ENCODE results near the gene TRPM1. TPM values are rescaled to one million over a fixed set of nuclear protein-coding genes. Genes with fewer than 3 reads are reported as not detected.

Gene TRPM1
- total and polyA plus RNA-seq, 9 of the 15 experiments (the other 6 are each of a cell fraction or from before 2014, with no cell fraction given): 0.01 to 0.06 (median 0.03) TPM; not detected in 5

DNA sequence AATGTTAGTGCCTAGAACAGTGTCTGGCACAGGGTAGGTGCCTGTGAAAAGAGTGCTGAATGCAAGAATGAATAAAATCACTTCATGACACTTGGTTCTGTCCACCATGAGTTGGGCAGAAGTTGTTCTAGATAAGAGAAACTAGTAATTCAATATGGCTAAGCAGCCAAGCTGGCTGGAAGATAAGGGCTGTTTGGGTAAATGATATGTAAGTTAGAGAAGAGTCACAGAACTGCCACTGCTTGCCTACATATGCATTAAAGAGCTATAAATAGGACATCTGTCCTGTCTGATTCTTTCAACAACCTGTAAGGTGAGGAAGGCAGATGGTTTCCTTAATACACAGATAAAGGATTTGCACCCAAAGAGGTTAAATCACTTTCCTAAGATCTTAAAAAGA lies 123.2 kb downstream of the TRPM1 start (continued):
- TF ChIP-seq TOE1 (IDR thresholded peaks at IDR 0.05; ENCODE audit: borderline replicate concordance): no peak
- TF ChIP-seq TOE1 (CRISPR knock-in tag; IDR thresholded peaks at IDR 0.05; ENCODE audit: borderline replicate concordance, low read depth): no peak
- peak; percentile 72 for TF ChIP-seq ZNF197 (CRISPR knock-in tag; IDR thresholded peaks at IDR 0.05; ENCODE audit: low read depth)
- TF ChIP-seq TEAD4 (IDR thresholded peaks at IDR 0.05; ENCODE audit: low read length): peak; percentile 99
- TF ChIP-seq TEAD4 (CRISPR knock-in tag; IDR thresholded peaks at IDR 0.05; ENCODE audit: borderline replicate concordance): no peak
- no peak for TF ChIP-seq RBM34 (IDR thresholded peaks at IDR 0.05; ENCODE audit: borderline replicate concordance, insufficient read depth, low read length)
- peak; percentile 96 for TF ChIP-seq PML (IDR thresholded peaks at IDR 0.05; ENCODE audit: low read length)
- TF ChIP-seq SMARCE1 (IDR thresholded peaks at IDR 0.05): peak; percentile 88
- TF ChIP-seq SMAD1 (IDR thresholded peaks at IDR 0.05; ENCODE audit: low read depth, low read length, partially characterized antibody): peak; percentile 42

DNA sequence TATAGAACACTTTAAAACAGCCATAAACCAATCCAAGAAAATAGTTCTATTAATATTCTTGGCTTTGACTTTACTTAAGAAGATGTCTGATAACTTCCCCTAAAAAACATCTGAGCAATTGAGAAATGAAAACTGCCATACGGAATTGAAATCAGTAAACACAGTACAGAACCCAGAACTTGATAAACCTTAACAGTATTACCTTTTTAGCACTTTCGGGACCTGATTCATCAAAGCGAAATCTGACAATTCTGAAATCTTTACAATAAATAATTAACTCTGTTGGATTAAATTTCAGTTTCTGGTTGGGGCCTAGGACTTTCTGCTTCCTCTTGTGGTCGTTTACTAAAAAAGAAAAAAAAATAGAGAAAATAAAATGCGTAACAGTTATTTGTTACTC lies 127.4 kb downstream of the TRPM1 start:
- no peak overlapping the region for H3K4me2 ChIP-seq (ENCODE audit: insufficient read depth, low read length)
- peaks cover 12% of the 10 kb centered on the region; the same call in 2 of the 3 replicates for H3K36me3 ChIP-seq (ENCODE audit: control insufficient read depth, insufficient read depth, low read length)

More for the DNA sequence above, 127.4 kb downstream of the TRPM1 start:
- FAIRE-seq (no peak), ATAC-seq (no peak), DNase-seq (ENCODE audit: extremely low read depth in 1 of 4, low spot score in 3 of 4) (no peak)
- TF ChIP-seq SETDB1 (IDR thresholded peaks at IDR 0.05; ENCODE audit: low read length) (no peak), PTBP1 (IDR thresholded peaks at IDR 0.05; ENCODE audit: low read depth, low read length) (no peak), TCF7 (IDR thresholded peaks at IDR 0.05; ENCODE audit: borderline replicate concordance) (no peak), SPI1 (IDR thresholded peaks at IDR 0.05; ENCODE audit: borderline replicate concordance, low read depth, low read length) (no peak), DIDO1 (tag; IDR thresholded peaks at IDR 0.05; ENCODE audit: low read depth) (no peak), RBFOX2 (IDR thresholded peaks at IDR 0.05; ENCODE audit: low read depth, low read length) (no peak), SMAD2 (IDR thresholded peaks at IDR 0.05; ENCODE audit: low read depth, low read length) (no peak)
- Histone ChIP-seq H3K4me1 (replicated peaks in 1 of 2; ENCODE audit: control insufficient read depth in 2 of 2, insufficient read depth in 2 of 2, low read length in 2 of 2) (peaks cover 0 to 3% of the 10 kb centered on the region in 2 experiments; a peak in 1 of 5 replicates), H4K20me1 (replicated peaks; ENCODE audit: control insufficient read depth, insufficient read depth, low read length) (peaks cover 9% of the 10 kb centered on the region; the same call in 1 of the 2 replicates), H3K4me3 (no peak overlapping the region), H3K27ac (ENCODE audit: extremely low read depth, low read depth, low read length) (no peak overlapping the region), H3K9ac (ENCODE audit: insufficient read depth in 1 of 2, low read depth in 2 of 2, low read length in 2 of 2) (no peak overlapping the region), H3K27me3 (ENCODE audit: control insufficient read depth in 2 of 2, insufficient read depth in 2 of 2, low read length in 2 of 2) (no peaks in the 10 kb centered on the region), H2AFZ (ENCODE audit: low read depth, low read length) (no peak overlapping the region), H3K9me3 (replicated peaks; ENCODE audit: control insufficient read depth, insufficient read depth, low read depth, low read length) (no peaks in the 10 kb centered on the region), H3K9me1 (ENCODE audit: control insufficient read depth, insufficient read depth, low read length) (no peaks in the 10 kb centered on the region), H3K79me2 (ENCODE audit: control insufficient read depth, insufficient read depth, low read length) (no peaks in the 10 kb centered on the region)
- in situ Hi-C loops (cut with MboI): no loop called here
- BruUV-seq (replicated peaks): no TSS peak
- CTCF ChIA-PET (ENCODE audit: low intra/inter-chr PET ratio): no interaction called here
- WGBS (ENCODE audit: insufficient coverage, low coverage, missing lambda C conversion rate): 70% methylated on average over 5 of the region's 5 CpGs
- POLR2A ChIA-PET: interaction anchor here (0.5 to 2.0 kb wide), 3 partner anchors 11 to 17 kb away, joined by 3 to 5 read pairs (median 4); partner anchors contain the start of gene MTMR10
- intact Hi-C loops (cut with micrococcal nuclease): no loop called here
